Vagina (tissue), 2 donors: ENCODE results near the gene LRRC27.

Experiments
- POLR2A ChIP-seq, 2 donors: fragments of 450-650 bp; IDR thresholded peaks; one replicate each; pipeline ENCODE4 v1.6.1; 2017; ENCODE audit warnings: antibody characterized with exemption in 2 of 2, mild to moderate bottlenecking in 2 of 2, moderate library complexity in 2 of 2
- TF ChIP-seq, protein P1 (sequence below), 3 experiments: fragments of 450-650 bp in 2 of 3; fragments of 200-600 bp in 1 of 3; sonication (generic) in 1 of 3; IDR thresholded peaks; one replicate each; pipeline ENCODE4 v1.5.1; 2017 to 2019; ENCODE audit warnings: antibody characterized with exemption in 3 of 3, mild to moderate bottlenecking in 2 of 3, moderate library complexity in 2 of 3

DNA sequence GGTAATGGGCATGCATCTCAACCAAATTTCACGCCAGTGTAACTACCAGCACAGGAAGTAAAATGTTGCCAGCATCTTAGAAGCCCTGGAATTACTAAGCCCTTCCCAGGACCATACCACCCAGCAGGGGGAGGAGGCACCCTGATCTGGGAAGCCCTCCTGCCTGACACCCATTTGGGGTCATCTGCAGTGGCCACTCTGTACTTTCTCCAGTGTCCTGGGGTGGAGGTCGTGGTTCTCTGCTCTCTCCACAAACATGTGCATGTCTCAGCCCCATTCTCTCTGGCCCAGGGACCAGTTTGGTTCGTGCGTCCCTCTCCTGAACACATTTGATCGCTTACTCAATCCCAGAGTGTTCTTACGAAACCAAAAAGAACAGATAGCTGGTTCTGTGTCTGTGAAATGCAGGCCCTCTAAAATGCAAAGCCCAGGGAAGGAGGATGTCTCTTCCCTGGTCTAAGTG is 9.4 kb upstream of the LRRC27 start:
- TF ChIP-seq, protein P1, sequence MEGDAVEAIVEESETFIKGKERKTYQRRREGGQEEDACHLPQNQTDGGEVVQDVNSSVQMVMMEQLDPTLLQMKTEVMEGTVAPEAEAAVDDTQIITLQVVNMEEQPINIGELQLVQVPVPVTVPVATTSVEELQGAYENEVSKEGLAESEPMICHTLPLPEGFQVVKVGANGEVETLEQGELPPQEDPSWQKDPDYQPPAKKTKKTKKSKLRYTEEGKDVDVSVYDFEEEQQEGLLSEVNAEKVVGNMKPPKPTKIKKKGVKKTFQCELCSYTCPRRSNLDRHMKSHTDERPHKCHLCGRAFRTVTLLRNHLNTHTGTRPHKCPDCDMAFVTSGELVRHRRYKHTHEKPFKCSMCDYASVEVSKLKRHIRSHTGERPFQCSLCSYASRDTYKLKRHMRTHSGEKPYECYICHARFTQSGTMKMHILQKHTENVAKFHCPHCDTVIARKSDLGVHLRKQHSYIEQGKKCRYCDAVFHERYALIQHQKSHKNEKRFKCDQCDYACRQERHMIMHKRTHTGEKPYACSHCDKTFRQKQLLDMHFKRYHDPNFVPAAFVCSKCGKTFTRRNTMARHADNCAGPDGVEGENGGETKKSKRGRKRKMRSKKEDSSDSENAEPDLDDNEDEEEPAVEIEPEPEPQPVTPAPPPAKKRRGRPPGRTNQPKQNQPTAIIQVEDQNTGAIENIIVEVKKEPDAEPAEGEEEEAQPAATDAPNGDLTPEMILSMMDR (IDR thresholded peaks at IDR 0.05), result no peak
- TF ChIP-seq POLR2A (IDR thresholded peaks at IDR 0.05), result no peak
